HG02884 (cell line): Measurements from ENCODE around the gene RNF217.
"Not testable (repeated sequence)": the region's sequence is repeated elsewhere in the genome, so short reads cannot be mapped to it uniquely, and the experiment has no call there.

ENCODE experiments used
- ATAC-seq: cut with Tn5 transposase; IDR thresholded peaks from one replicate; pipeline ENCODE4 v1.9.1; 2021; ENCODE audit warnings: mild to moderate bottlenecking, moderate library complexity; ENCODE audit not compliant: unreplicated experiment

The RNF217 gene

DNA sequence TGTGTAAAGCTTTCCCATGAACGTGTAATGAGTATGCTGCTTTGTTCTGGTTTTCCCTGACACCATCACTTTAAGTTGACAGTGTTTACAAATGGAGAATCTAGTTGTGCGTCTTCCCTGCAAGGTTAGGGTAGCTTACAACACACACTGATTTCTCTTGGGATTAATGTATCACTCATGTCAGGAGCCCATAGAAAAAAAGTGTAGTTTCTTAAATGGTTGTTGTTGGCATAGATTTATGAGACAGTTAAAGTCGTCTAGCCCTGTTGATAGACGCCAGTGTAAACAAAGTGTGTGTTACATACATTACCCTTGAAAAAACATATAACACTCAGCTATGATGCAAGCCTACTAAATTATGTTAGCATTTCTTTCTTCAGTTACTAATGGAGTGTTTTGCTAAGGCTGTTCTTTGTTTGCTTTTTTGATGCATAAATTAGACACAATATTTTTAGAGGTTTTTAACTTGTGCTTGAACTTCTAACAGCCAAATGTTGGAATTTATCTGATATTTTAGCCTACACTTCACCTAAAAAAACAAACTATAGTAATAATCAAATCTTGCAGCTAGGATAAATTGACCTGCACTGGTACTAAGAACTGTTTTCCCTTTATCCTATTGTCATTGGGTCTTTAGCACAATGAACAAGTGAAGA is 88.6 kb downstream of the RNF217 start:
- ATAC-seq = no peak

DNA sequence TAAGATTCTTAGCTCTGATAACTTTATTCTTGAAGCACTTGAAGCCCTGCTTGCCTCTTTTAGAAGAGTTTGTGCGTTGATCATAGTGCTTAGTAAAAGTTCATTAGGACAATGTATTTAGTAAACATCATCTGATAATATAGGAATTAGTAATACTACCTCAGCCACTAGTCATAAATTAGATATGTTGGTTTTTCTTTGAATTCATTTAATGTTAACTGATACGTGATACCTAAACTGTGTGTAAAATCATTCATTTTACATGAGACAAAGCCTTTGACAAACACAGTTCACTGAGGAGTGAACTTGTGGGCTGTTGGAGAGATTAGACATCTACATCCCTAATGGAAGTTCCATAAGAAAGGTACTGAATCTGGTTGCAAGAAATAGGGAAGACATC is 91.6 kb downstream of the RNF217 start:
- ATAC-seq = no peak

- no peak for ATAC-seq
Measured at GRCh38 chr6:125054331-125054730, 92.1 kb downstream of the RNF217 start.

- no peak for ATAC-seq
Measured at GRCh38 chr6:125057392-125058246, 95.4 kb downstream of the RNF217 start.

DNA sequence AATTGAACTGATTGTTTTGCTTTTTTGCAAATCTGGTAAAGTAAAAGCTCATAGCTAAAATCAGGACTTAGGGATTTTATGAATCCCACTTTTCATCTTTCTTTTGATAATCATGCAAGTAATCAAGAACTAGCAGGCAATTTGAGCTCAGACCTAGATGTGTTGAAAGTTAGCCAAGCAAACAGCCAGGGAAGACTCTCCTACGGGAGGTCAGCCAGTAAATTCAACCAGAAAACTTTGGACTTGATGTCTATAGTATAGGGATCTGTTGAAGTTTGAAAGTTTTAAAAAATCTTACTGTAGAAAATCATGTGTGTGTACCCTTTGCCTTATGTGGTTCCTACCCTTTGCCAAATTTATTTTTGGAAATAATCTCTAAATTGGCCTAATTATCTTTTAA is 96.3 kb downstream of the RNF217 start:
- ATAC-seq = no peak

GRCh38 chr6:125063307-125063706 is 101.1 kb downstream of the RNF217 start:
- no peak for ATAC-seq

DNA sequence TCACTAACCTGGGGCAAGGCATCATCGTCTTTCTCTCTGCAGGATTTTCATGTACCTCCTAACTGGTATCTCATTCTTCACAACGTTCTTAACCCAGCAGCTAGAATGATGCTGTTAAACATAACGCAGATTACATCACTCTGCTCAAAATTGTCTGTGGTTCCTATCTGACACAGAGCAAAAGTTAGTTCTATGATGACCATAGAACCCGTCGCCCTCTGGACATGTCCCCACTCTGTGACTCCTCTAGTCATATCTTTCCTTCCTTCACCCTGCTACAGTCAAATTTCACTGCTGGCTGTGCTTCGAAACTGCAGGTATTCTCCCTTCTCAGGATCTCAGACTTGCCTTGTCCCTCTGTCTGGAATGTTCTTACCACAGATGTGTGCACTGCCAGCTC is 103.9 kb downstream of the RNF217 start:
- no peak for ATAC-seq

- ATAC-seq = no peak
Measured at GRCh38 chr6:125066964-125067363, 104.7 kb downstream of the RNF217 start.

DNA sequence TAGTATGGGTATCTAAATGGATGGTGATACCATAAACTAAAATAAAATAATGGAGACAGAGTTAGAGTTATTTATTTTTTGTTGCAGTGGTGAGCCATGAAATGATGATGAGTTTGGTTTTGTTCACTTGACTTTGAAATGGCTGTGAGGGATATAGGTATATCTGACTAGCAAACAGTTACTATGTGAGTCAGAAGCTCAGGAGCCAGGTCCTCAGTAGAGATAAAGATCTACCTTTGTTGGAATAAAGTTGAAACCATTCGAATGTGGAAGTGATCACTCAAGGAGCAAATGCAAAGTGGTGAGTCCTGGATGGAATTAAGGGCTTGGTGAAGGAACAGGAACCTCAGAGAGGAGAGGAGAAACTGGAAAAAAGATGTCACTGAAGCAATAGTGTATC is 105.3 kb downstream of the RNF217 start:
- no peak for ATAC-seq

- ATAC-seq = no peak
Measured at GRCh38 chr6:125073071-125073470, 110.8 kb downstream of the RNF217 start.

GRCh38 chr6:125074120-125074519 is 111.9 kb downstream of the RNF217 start:
- no peak for ATAC-seq

DNA sequence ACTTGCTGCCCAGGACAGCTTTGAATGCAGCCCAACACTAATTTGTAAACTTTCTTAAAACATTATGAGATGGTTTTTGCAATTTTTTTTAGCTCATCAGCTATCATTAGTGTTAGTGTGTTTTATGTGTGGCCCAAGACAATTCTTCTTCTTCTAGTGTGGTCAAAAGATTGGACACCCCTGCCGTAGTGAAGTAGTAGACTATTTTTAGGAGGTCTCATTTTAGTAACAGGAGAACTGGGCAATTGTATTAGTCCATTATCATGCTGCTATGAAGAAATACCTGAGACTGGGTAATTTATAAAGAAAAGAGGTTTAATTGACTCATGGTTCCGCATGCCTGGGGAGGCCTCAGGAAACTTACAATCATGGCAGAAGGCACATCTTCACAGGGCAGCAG is 112.8 kb downstream of the RNF217 start:
- not testable (repeated sequence) for ATAC-seq

DNA sequence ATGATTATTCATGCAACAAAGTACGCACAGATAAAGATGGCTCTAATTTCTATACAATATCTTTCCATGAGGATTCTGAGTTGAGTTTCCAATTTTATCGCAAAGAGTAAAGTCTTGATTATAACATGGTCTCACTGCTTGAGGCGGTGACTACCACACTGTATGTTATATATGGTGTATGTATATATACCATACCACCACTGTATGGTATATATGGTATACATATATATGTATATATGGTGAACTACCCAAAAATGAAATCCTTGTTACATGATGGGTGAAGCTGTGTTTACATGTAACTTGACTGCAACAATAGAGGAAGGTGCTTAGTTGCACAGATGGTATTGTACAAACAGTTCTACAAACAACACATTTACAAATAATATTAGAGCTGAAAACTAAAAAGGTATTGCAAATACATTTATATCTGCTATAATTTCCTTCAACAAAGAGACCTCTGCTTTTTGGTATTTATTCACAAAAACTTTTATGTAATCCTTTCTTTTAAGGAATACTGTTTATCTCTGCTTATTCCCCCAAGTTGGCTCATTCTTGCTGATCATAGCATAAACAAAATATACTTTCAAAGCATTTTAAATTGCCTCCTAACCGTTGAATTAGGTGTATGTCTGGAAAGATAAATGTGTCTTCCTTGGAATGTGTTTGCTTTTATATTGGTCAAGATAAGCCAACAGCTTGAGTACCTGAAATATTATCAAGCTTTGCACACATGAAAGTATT is 113.7 kb downstream of the RNF217 start:
- ATAC-seq = no peak

GRCh38 chr6:125076482-125076742 is 114.2 kb downstream of the RNF217 start:
- ATAC-seq = no peak

- no peak for ATAC-seq
Measured at GRCh38 chr6:125077453-125077852, 115.2 kb downstream of the RNF217 start.

DNA sequence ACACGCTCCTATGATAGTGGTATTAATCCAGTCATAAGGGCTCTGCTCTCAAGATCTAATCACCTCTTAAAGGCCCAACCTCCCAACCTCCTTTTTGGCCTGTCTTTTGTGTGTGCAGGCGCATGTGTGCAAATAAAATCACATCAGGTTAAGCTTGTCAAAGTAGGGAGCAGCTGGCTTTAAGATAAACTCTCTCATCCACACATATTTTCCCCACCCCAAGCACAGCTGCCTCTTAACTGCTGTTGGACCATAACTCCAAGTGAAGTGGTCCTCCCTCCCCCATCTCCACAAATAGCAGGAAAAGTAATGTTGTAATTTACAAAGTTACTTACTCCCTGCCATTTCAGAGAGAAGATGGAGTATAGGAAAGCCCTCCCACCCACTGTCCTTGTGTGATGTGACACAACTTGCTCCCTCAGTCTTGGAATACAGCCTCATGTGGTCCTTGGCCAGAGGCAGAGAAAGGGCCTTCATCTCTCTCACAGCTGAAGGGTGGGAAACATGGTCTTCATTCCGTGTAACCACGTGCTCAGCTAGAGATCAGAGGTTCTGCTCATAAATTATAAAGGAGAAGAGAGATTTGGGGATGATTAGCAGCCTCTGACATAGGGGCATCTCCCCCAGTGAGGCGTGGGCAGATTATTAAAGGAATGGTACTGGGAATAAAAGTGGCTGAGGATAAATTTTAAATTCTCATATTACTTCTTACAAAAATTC is 116.5 kb downstream of the RNF217 start:
- ATAC-seq = no peak

GRCh38 chr6:125082908-125083683 is 120.9 kb downstream of the RNF217 start:
- no peak for ATAC-seq

- no peak for ATAC-seq
Measured at GRCh38 chr6:125083684-125083990, 121.4 kb downstream of the RNF217 start.

GRCh38 chr6:125086716-125087115 is 124.5 kb downstream of the RNF217 start:
- no peak for ATAC-seq

DNA sequence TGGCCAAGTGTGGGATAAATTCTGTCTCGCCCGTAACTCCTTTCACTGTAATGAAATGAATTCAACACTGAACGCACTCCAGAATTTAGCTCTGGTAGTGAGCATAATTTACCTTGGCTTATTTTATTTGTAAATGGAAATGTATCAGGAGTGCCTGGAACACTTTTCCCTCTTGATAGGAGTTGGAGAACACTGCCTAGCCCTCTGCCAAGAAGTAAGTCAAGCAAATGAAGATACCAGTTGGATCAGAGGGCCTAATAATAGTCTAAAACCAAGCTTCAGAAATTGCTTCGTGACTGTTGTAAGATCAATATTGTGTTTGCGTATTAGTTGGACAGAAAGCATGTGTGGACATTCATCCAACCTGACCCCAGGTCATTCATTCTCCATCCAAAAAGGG is 126.7 kb downstream of the RNF217 start:
- ATAC-seq = no peak

DNA sequence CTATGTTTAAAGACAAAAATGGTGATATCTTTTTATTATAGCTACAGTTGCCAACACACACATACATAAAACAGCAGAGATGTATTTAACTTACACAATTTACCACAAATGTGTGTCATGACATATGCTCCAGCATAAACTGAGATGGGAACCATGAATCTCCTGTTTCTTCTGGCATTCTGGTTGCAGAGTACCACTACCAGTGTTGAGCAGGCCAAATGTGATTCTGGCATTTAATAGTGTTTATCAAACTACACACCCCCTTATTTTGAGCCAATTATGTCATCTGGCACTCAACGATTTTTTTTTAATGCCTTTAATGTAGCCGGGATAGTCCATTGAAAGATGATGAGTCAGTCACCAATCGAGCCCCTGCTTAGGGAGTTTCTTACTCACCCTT is 132.3 kb downstream of the RNF217 start:
- no peak for ATAC-seq
